H7 (cell line): Measurements from ENCODE around the gene MRPL41. TPM values are rescaled to one million over a fixed set of nuclear protein-coding genes. Genes with fewer than 3 reads are reported as not detected.

Experiments
- DNase-seq: peaks from one replicate; pipeline ENCODE4 v3.0.0; 2012
- H3K27me3 ChIP-seq: 2 replicates; pipeline ENCODE4 v1.6.0; 2011; ENCODE audit warnings: mild to moderate bottlenecking, low read length; ENCODE audit not compliant: control insufficient read depth, insufficient read depth
- H3K36me3 ChIP-seq: replicated peaks from 2 replicates; pipeline ENCODE4 v1.5.1; 2011; ENCODE audit warnings: low read length; ENCODE audit not compliant: control insufficient read depth, insufficient read depth
- H3K4me3 ChIP-seq: 2 replicates; pipeline ENCODE4 v1.5.1; 2011; ENCODE audit warnings: low read depth, mild to moderate bottlenecking, control low read depth, low read length, moderate library complexity; ENCODE audit not compliant: insufficient read depth
- total RNA-seq: library from RNA; depleted of rRNA; stranded (reverse); fragments of >200 nt; shearing (Covaris generic); gene quantifications from 2 replicates; pipeline ENCODE4 v1.2.3, GENCODE V29; 2014

The MRPL41 gene
- total RNA-seq, 1 experiment from 2014 or later = 78.8 TPM

GRCh38 chr9:137580209-137580953 lies 28.7 kb downstream of the MRPL41 start:
- peak; percentile 64 for DNase-seq
- Histone ChIP-seq H3K36me3 (peaks cover 21% of the 10 kb centered on the region), H3K4me3 (no peak overlapping the region), H3K27me3 (no peaks in the 10 kb centered on the region)

DNA sequence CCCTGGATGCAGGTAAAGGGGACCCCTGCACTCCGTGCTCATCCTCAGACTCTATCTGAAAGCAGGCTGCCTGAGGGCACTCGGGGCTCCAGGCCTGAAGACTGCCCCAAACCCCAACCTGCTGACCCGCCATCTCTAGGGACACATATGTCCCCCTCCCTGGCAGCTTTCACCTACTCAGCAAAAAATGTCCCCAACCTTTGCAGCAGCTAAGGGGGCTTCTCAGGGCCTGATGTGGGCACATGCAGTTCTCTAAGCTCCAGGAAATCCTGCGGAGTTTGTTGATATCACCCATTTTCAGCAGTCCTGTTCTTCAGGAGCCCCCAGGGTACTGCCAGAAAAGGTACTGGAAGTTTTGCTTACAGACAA lies 29.3 kb downstream of the MRPL41 start:
- Histone ChIP-seq H3K36me3 (peaks cover 21% of the 10 kb centered on the region), H3K4me3 (no peak overlapping the region), H3K27me3 (no peaks in the 10 kb centered on the region)
- no peak for DNase-seq

DNA sequence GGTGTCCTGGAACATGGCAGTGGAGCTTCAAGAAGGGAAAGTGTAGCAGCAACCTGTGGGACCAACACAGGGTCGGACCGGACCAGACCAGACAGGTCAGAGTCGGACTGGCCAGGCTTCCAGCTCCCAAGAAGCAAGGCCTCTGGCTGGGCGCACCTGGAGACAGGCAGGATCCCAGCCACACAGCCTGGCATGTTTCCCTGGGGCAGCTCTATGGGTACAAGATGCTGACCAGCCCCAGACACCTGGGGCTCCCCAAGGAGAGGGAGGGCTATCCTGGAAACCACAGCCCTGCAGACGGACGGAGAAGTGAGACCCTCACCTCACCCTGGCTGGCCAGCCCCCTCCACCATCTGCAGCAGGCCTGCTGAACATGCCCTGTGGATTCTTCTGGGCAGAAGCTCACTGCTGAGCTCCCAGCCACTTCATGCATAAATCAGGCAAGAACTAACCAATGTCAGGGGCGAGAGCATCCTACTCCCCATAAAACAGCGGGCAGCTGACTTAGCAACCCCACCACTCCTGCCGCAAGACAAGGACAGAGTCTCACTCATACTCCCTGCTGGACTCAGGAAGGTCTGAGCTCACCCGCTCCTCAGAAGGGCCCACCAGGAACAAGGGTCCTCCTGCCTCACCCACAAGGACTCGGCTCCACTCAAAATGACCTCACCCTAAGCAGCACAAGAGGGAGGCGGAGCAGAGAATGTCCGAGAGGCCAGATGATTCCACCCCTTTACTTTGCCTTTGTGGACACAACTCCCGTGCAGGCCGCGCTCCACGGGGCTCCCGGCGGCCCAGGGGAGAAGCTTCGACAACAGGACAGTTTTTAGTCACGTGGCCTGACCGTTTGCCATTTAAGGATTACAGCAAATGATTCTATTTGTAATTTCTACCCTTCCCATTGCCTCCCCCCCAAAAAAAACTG lies 29.9 kb downstream of the MRPL41 start:
- Histone ChIP-seq H3K4me3 (no peak overlapping the region), H3K27me3 (no peaks in the 10 kb centered on the region), H3K36me3 (peaks cover 23% of the 10 kb centered on the region)
- DNase-seq = no peak

DNA sequence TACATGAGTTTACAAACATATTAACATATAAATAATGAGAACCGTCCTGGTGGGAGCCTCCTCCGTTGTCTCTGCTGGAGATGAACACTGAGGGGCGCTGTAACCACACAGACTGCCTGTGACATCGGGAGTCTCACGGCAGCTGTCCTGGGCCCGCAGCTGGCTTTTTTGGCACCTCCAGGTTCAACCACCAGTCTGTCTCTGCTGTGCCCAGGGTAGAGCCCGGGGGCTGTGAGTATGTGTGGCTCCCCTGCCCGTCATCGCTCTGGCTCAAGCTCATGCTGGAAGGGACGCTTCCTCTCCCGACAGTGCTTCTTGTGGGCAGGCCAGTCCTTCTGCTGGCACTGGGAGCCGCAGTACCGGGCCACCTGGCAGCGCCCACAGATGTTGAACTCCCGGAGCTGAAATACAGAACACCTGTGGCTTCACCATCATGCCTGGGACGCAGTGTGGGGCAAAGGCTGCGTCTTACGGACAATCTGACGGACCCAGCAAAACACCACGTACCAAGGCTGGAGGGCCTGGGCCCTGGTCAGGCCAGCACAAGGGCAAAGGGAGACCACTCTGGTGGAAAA lies 30.7 kb downstream of the MRPL41 start:
- H3K4me3 ChIP-seq = no peak overlapping the region
- no peaks in the 10 kb centered on the region for H3K27me3 ChIP-seq
- peaks cover 31% of the 10 kb centered on the region for H3K36me3 ChIP-seq
- peak; percentile 87 for DNase-seq

GRCh38 chr9:137583347-137583746 lies 31.7 kb downstream of the MRPL41 start:
- DNase-seq = no peak
- no peak overlapping the region for H3K4me3 ChIP-seq
- H3K36me3 ChIP-seq = peaks cover 39% of the 10 kb centered on the region

DNA sequence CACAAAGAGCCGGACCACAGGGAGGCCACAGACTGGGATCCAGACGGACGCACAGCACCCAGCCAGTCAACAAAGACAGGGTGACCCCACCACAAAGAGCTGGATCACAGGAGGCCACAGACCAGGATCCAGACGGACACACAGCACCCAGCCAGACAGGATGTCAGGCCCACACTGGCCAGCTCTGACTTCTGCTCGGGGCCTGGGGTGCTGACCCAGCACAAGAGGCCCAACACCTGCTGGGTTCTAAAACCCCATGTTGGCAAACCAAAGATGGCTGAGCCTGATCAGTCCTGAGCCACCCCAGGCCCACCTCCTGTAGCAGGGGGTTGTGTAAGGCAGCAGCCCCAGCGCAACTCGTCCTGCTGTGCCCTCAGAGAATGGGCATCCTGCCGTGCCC lies 32.3 kb downstream of the MRPL41 start:
- DNase-seq = no peak
- Histone ChIP-seq H3K27me3 (no peaks in the 10 kb centered on the region), H3K36me3 (peaks cover 39% of the 10 kb centered on the region)

More at GRCh38 chr9:137583347-137583746, 31.7 kb downstream of the MRPL41 start:
- H3K27me3 ChIP-seq = no peaks in the 10 kb centered on the region

GRCh38 chr9:137586854-137587253 lies 35.2 kb downstream of the MRPL41 start:
- peaks cover 3% of the 10 kb centered on the region for H3K27me3 ChIP-seq
- no peak for DNase-seq
- H3K4me3 ChIP-seq = no peak overlapping the region
- peaks cover 36% of the 10 kb centered on the region for H3K36me3 ChIP-seq

More for the DNA sequence above, 32.3 kb downstream of the MRPL41 start:
- H3K4me3 ChIP-seq = no peak overlapping the region

DNA sequence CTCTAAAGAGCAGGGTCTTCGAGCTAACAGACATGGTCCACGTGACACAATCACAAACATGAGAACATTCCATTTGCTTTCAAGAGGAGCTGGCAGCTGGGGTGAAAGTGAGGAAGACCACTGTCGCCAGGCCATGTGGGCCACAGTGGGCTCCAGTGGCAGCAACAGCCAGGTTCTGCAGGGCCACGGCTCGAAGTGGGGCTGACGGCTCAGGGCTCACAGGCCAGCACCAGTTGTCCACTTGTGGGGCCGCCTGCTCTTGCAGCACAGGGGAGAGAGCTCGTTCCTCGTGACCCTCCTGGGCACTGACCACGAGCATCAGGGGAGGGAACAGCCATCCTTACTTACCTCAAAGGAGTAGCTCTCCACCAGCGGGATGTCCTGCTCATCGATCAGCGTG lies 36.6 kb downstream of the MRPL41 start:
- Histone ChIP-seq H3K36me3 (peaks cover 28% of the 10 kb centered on the region), H3K4me3 (no peak overlapping the region), H3K27me3 (peaks cover 3% of the 10 kb centered on the region)
- no peak for DNase-seq

DNA sequence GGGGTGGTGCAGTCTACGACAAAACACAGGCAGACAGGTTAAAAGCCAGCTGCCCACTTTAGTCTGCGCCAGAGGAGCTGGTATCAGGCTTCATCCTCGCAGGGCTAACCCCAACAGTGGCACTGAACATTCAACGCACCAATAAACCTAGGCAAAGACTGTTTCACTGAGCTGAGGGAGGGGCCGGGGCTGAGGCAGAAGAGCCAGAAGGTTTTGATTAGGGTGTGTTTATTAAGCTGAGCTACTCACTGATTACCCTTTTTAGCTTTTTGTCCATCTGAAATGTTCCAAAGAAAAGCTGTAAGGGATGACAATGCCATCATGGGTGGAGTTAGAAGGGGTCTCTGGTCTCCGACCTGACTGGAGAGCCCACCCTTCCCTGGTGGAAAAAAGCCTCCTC lies 37.2 kb downstream of the MRPL41 start:
- DNase-seq = no peak
- H3K4me3 ChIP-seq = peak overlapping the region; percentile 75

DNA sequence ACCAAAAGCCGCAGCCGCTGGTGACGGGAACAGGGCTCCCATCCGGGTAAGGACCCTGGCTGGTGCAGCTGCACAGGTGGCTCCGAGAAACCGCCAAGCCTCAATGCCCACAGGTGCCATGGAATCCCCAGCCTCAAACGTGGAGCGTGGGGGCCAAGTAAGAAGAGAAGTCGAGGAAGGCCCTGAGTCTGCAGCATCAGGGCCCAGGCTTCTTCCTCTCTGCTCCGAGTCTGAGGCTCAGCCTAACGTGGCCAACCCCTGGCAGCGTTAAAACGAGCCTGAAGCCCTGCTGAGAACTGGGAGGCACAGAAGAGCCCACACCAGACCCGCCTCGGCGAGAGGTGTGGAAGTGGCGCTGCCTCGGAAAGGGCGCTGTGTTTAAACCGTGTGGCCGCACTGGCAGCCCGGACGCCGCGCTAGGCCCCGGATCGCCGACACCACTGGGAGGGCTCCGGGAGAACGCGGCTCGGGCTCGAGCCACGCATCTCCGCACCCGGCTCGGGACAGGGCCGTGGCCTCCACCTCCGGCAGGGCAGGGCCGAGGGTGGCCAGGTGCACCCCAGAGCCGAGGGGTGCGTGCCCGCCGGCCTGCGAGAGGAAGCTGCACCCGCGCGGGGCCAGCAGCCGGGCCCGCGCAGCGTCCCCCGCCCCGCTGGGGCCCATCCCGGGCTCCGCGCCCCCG lies 37.9 kb downstream of the MRPL41 start:
- H3K4me3 ChIP-seq = peak overlapping the region; percentile 75
- peak; percentile 78 for DNase-seq
- H3K27me3 ChIP-seq = peaks cover 3% of the 10 kb centered on the region
- peaks cover 26% of the 10 kb centered on the region for H3K36me3 ChIP-seq

More for the DNA sequence above, 37.2 kb downstream of the MRPL41 start:
- Histone ChIP-seq H3K36me3 (peaks cover 28% of the 10 kb centered on the region), H3K27me3 (peaks cover 3% of the 10 kb centered on the region)

DNA sequence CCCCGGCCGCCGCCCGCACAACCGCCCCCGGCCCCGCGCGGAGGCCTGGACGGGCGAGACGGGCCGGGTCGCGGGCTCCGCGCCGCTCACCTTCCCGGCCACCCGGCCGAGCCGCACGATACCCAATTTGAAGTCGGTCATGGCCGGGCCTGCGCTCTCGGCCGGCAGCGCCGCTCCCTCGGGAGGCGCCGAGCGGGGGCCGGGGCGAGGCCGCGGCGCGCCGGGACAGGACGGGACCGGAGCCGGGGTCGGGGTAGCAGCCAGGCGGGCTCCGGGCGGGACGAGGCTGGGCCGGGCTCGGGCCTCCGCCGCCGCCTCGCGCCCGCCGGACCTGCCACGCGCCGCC lies 38.4 kb downstream of the MRPL41 start:
- Histone ChIP-seq H3K4me3 (peak overlapping the region; percentile 75), H3K36me3 (peaks cover 26% of the 10 kb centered on the region), H3K27me3 (peaks cover 3% of the 10 kb centered on the region)
- no peak for DNase-seq

- DNase-seq = peak; percentile 100
- Histone ChIP-seq H3K27me3 (peaks cover 3% of the 10 kb centered on the region), H3K4me3 (peak within 1 kb of the TSS; percentile 82), H3K36me3 (peaks cover 23% of the 10 kb centered on the region)
Measured at GRCh38 chr9:137590469-137591383, 39.0 kb downstream of the MRPL41 start, which contains the start of gene ZMYND19. Gene ZMYND19, minus strand, starts transcription at chr9:137590512. Its CDS starts 249 bp downstream, at chr9:137590263.

- Histone ChIP-seq H3K27me3 (peaks cover 3% of the 10 kb centered on the region), H3K36me3 (peaks cover 5% of the 10 kb centered on the region), H3K4me3 (no peak overlapping the region)
- no peak for DNase-seq
Measured at GRCh38 chr9:137592767-137593166, 41.1 kb downstream of the MRPL41 start.
